Measurements from ENCODE around the gene B3GNT5. TPM values are rescaled to one million over a fixed set of nuclear protein-coding genes. Genes with fewer than 3 reads are reported as not detected.

Gene B3GNT5
- total and polyA plus RNA-seq, 2 experiments from 2014 or later: 4.9 to 6.4 TPM

GRCh38 chr3:183301937-183302580, 49.0 kb downstream of the B3GNT5 start (continued):
- TF ChIP-seq CREB1 (CRISPR knock-in tag; IDR thresholded peaks at IDR 0.05; ENCODE audit: low read depth): no peak
- no peak for TF ChIP-seq POLR2AphosphoS5 (IDR thresholded peaks at IDR 0.05; ENCODE audit: low read depth)
- TF ChIP-seq NANOG (IDR thresholded peaks at IDR 0.05; ENCODE audit: borderline replicate concordance): no peak
- no peak for TF ChIP-seq ZNF114 (CRISPR knock-in tag; IDR thresholded peaks at IDR 0.05)
- no peak for TF ChIP-seq STAT1 (IDR thresholded peaks at IDR 0.05; ENCODE audit: unreplicated experiment)
- no peak for TF ChIP-seq ZNF331 (CRISPR knock-in tag; IDR thresholded peaks at IDR 0.05; ENCODE audit: low read depth)
- no peak for TF ChIP-seq EZH2phosphoT487 (IDR thresholded peaks at IDR 0.05; ENCODE audit: unreplicated experiment)
- TF ChIP-seq CTCF (conservative IDR thresholded peaks at IDR 0.05; ENCODE audit: low read depth in 2 of 2): no peak
- TF ChIP-seq EZH2 (IDR thresholded peaks at IDR 0.05; ENCODE audit: low read depth, unreplicated experiment): no peak
- TF ChIP-seq ETS1 (IDR thresholded peaks at IDR 0.05): no peak

- no peak overlapping the region for H3K4me2 ChIP-seq
- H3F3A ChIP-seq (replicated peaks; ENCODE audit: low read depth): no peaks in the 10 kb centered on the region
- H3K27me3 ChIP-seq (ENCODE audit: insufficient read depth): no peaks in the 10 kb centered on the region
- H2AFZ ChIP-seq: no peak overlapping the region
- no peaks in the 10 kb centered on the region for H4K20me1 ChIP-seq (replicated peaks; ENCODE audit: insufficient read depth)
- H3K79me2 ChIP-seq (replicated peaks; ENCODE audit: insufficient read depth): no peaks in the 10 kb centered on the region
- H3K4me1 Mint-ChIP-seq: peaks cover 5% of the 10 kb centered on the region; the same call in 2 of the 3 replicates
- H3K4me3 Mint-ChIP-seq: no peak overlapping the region; the same call in 2 of the 3 replicates
- no peak overlapping the region for H3K27ac Mint-ChIP-seq
- DNase-seq (ENCODE audit: low spot score) (no peak), ATAC-seq (no peak)
- no peaks in the 10 kb centered on the region for H3K9me2 ChIP-seq (ENCODE audit: insufficient read depth)
- no peak overlapping the region for H3K27ac ChIP-seq (ENCODE audit: low read depth)
- no peak overlapping the region for H3K4me3 ChIP-seq
- H3K36me3 Mint-ChIP-seq (ENCODE audit: low read depth): no peaks in the 10 kb centered on the region; the same call in 2 of the 3 replicates
- peaks cover 10% of the 10 kb centered on the region for H3K27me3 Mint-ChIP-seq (ENCODE audit: insufficient read depth, low read depth, poor library complexity)
- H3K9me3 Mint-ChIP-seq: no peaks in the 10 kb centered on the region
- H3K36me3 ChIP-seq (ENCODE audit: insufficient read depth): no peaks in the 10 kb centered on the region
- H3K4me1 ChIP-seq (ENCODE audit: insufficient read depth): peaks cover 5% of the 10 kb centered on the region
- TF ChIP-seq STAT1 (IDR thresholded peaks at IDR 0.05; ENCODE audit: unreplicated experiment) (no peak), REST (IDR thresholded peaks at IDR 0.05; ENCODE audit: unreplicated experiment) (no peak), EZH2 (IDR thresholded peaks at IDR 0.05; ENCODE audit: low read depth, unreplicated experiment) (no peak), EZH2phosphoT487 (IDR thresholded peaks at IDR 0.05; ENCODE audit: unreplicated experiment) (no peak), ZNF331 (CRISPR knock-in tag; IDR thresholded peaks at IDR 0.05; ENCODE audit: low read depth) (no peak), ETS1 (IDR thresholded peaks at IDR 0.05) (no peak), NANOG (IDR thresholded peaks at IDR 0.05; ENCODE audit: borderline replicate concordance) (no peak), POLR2AphosphoS5 (IDR thresholded peaks at IDR 0.05; ENCODE audit: low read depth) (no peak), CTCF (conservative IDR thresholded peaks at IDR 0.05; ENCODE audit: low read depth in 2 of 2) (no peak), ZNF114 (CRISPR knock-in tag; IDR thresholded peaks at IDR 0.05) (no peak)
These were observed 50.6 kb downstream of the B3GNT5 start for GRCh38 chr3:183303690-183304089.
